AG09319 (cell line): Measurements from ENCODE around the gene SIDT2.

Source experiments
- DNase-seq: peaks from one replicate; pipeline ENCODE4 v3.0.0-alpha.2; 2010; ENCODE audit warnings: low read depth; ENCODE audit errors: extremely low read depth
- TF ChIP-seq, protein P1 (sequence below): IDR thresholded peaks from 2 replicates; pipeline ENCODE4 v1.5.1; 2011; ENCODE audit warnings: low read depth, mild to moderate bottlenecking, inconsistent platforms, low read length, moderate library complexity

Gene SIDT2

DNA sequence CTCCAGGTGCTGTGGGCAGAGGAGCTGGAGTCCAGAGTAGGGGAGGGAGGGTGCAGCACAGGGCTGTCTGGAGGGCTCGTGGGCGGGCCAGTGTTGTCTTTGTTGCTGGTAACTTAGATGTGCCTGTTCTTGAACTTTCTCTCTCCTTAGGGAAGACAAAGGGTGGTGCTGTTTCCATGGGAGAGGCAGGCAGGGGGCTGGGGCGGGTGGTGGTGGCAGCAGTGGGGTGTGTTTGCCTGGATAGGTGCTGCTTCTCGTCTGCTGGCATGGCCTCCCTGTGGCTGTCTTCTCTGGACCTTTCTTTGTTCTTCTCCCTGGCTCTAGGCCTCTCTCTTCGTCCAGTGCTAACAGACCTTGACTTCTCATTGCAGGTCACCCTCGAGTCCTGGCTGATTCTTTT lies 8.5 kb downstream of the SIDT2 start:
- TF ChIP-seq, protein P1, sequence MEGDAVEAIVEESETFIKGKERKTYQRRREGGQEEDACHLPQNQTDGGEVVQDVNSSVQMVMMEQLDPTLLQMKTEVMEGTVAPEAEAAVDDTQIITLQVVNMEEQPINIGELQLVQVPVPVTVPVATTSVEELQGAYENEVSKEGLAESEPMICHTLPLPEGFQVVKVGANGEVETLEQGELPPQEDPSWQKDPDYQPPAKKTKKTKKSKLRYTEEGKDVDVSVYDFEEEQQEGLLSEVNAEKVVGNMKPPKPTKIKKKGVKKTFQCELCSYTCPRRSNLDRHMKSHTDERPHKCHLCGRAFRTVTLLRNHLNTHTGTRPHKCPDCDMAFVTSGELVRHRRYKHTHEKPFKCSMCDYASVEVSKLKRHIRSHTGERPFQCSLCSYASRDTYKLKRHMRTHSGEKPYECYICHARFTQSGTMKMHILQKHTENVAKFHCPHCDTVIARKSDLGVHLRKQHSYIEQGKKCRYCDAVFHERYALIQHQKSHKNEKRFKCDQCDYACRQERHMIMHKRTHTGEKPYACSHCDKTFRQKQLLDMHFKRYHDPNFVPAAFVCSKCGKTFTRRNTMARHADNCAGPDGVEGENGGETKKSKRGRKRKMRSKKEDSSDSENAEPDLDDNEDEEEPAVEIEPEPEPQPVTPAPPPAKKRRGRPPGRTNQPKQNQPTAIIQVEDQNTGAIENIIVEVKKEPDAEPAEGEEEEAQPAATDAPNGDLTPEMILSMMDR, result no peak
- no peak for DNase-seq

- no peak for DNase-seq
- TF ChIP-seq, protein P1, result no peak
These were observed 8.9 kb downstream of the SIDT2 start for GRCh38 chr11:117187428-117187798.

DNA sequence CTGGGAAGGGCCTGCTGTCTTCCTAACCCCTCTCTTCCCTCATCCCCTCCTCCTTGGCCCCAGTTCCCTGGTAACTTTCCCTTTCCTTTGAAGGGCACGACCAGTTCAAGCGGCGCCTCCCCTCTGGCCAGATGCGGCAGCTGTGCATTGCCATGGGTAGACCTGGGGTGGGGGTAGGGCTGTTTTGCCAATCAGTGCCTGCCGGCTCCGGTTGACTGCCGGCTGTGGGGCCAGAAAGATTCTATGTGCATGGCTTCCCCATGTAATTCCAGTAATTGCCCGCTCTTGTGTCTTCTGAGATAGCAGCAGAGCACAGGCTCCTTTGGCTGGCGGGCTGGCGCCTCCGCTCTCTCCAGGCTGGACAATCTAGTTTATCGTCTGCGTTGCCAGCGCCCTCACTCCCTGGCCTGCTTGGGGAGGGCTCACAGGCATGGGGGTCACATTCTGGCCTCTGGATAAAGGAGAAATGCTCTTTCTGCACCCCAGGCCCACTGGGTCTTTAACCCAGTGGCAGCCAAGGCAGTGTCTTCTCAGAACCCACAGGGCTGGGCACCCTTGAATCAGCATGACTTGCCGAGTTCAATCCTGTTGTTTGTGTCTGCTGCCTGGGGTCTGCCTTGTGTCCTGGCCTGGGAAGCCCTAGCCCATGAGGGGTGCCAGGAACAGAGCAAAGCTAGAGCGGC lies 9.4 kb downstream of the SIDT2 start:
- DNase-seq, result no peak
- TF ChIP-seq, protein P1, result no peak

DNA sequence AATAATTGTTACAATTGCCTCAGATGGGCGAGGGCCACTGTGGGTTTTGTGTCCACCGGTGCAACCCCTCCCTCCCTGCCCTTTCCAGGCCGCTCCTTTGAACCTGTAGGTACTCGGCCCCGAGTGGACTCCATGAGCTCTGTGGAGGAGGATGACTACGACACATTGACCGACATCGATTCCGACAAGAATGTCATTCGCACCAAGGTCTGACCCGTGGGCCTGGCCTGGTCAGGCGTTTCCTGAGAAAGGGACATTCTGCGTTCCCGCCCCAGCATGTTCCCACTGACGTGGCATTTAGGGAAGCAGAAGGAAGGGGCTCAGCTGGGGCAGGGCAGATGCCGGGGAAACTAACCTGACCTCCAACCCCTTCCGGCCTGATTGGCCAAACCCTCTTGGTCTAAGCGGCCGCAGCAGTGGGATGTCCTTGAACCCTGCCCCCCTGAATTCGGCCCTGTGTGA lies 10.1 kb downstream of the SIDT2 start:
- DNase-seq, result no peak
- TF ChIP-seq, protein P1, result no peak

GRCh38 chr11:117189191-117189940 lies 10.8 kb downstream of the SIDT2 start:
- DNase-seq, result no peak
- TF ChIP-seq, protein P1, result no peak

DNA sequence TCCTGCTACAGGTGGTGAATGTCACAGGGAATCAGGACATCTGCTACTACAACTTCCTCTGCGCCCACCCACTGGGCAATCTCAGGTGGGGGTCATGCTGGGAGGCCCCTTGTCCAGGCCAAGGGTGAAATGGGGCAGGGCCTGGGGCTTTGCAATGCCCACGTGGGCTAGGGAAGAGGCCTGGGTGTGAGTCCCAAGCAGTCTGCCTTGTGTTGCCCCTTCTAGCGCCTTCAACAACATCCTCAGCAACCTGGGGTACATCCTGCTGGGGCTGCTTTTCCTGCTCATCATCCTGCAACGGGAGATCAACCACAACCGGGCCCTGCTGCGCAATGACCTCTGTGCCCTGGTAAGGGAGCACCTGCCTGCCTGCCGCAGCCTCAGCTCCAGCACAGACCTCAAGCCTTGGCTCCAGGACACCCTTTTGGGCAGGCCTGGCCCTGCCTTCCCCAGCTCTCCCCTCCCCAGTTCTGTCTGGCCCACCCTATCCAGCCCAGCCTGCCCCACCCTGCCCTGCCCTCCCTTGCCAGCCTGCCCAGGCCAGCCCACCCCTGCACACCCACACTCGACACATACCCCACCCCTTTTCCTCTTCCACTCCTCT lies 11.5 kb downstream of the SIDT2 start:
- TF ChIP-seq, protein P1, result no peak
- DNase-seq, result no peak
